GM21423 (cell line): ENCODE measurements around the gene DHX57.

Experiments used
- ATAC-seq: cut with Tn5 transposase; IDR thresholded peaks from one replicate; pipeline ENCODE4 v1.9.1; 2021; ENCODE audit warnings: mild to moderate bottlenecking, moderate library complexity; ENCODE audit not compliant: unreplicated experiment

The DHX57 gene, protein sequence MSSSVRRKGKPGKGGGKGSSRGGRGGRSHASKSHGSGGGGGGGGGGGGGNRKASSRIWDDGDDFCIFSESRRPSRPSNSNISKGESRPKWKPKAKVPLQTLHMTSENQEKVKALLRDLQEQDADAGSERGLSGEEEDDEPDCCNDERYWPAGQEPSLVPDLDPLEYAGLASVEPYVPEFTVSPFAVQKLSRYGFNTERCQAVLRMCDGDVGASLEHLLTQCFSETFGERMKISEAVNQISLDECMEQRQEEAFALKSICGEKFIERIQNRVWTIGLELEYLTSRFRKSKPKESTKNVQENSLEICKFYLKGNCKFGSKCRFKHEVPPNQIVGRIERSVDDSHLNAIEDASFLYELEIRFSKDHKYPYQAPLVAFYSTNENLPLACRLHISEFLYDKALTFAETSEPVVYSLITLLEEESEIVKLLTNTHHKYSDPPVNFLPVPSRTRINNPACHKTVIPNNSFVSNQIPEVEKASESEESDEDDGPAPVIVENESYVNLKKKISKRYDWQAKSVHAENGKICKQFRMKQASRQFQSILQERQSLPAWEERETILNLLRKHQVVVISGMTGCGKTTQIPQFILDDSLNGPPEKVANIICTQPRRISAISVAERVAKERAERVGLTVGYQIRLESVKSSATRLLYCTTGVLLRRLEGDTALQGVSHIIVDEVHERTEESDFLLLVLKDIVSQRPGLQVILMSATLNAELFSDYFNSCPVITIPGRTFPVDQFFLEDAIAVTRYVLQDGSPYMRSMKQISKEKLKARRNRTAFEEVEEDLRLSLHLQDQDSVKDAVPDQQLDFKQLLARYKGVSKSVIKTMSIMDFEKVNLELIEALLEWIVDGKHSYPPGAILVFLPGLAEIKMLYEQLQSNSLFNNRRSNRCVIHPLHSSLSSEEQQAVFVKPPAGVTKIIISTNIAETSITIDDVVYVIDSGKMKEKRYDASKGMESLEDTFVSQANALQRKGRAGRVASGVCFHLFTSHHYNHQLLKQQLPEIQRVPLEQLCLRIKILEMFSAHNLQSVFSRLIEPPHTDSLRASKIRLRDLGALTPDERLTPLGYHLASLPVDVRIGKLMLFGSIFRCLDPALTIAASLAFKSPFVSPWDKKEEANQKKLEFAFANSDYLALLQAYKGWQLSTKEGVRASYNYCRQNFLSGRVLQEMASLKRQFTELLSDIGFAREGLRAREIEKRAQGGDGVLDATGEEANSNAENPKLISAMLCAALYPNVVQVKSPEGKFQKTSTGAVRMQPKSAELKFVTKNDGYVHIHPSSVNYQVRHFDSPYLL (N-terminal part only)

DNA sequence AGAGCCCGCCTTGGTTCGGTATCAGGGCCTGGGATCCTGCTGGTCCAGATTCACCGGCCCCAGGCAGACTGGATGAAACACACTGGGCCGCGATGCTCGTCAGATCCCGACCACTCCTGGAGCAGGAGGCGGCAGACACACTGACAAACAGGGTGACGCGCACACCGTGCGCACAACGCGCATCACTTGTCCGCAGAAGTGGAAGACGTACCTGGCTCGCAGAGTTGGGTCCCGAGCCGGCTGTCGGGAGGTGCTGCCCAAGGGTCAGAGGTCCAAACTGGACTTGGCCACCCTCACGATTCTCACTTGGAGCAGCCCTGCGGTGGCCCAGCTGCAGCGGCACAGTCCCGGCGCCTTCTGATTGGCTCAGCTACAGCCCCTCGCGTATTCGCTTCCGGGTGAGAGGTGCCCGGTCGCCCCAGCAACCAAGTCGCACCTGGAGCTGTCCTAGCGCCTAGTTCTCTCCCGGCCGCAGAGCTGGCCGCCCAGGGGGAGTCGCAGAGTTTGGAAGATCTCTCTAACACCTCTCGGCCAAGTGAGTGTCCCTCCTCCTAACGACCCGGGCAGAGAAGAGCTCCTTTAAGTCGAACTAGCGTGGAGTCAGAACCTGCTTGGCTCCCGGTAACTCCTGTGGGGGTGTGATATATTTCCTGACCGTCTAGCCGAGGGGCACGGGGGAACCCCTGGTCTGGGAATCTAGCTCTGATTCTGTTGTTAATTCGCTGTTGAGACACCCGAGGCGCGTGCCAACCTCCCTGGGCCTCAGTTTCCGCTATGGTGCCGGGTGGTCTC lies at the start of gene DHX57, which contains the start of gene MORN2:
DHX57 (minus strand) TSS at position 359 of the 792 bp plus-strand sequence. CDS start 7,529 bp downstream, outside the sequence.
MORN2 (plus strand) TSS at position 401 of the 792 bp plus-strand sequence.
- ATAC-seq: peak; percentile 100

DNA sequence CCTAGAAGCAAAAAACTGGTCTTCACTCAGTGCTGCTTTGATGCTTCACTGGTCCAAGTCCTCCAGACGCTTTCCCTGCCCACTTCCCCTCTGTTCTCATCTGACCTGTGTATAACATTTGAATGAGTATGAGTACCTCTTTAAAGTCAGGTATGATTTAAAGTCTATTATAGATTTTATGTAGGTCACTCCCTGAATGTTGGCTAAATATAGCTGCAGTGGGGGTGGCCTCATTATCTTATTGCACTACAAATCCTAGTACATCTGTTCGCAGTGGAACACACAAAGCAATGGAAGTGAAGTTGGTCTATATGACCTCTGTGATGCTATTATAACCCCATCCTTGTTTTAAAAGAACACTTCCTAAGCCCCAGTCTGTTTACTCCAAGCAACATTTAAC lies 47.2 kb upstream of the DHX57 start:
- no peak for ATAC-seq

DNA sequence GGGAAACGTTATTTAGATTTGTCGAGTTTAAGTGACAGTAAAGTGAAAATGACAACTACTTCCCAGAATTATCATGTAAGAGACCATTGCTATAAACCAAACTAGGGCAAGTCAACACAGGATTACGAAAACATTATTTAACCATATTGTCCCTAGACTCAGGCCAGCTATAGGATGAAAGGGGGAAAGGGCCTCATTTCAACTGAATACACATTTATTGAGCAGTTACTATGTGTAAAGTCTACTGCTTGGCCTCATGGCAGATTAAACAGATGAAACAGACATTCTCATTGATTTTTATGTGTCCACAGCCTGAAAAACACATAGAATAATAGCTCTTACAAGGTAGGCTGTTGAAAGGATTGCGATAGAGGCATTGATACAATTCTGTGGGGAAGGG lies 46.7 kb upstream of the DHX57 start:
- ATAC-seq: no peak

DNA sequence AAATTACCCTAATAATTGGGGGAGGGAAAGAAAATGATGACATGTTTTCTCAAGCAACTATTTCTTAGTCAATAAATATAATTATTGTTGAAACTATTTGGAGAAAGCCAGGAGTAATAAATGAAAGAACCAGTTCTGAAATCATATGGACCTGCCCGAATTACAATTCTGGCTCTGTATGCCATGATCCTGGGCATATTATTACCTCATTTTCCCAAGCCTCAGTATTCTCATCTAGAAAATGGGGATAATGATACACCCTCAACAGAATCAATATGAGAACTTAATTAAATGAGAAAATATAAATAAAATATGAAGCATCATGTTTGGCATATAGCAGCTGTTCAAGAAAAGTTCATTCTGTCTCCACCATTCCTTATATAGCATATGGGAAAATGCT lies 36.9 kb upstream of the DHX57 start:
- ATAC-seq: no peak

DNA sequence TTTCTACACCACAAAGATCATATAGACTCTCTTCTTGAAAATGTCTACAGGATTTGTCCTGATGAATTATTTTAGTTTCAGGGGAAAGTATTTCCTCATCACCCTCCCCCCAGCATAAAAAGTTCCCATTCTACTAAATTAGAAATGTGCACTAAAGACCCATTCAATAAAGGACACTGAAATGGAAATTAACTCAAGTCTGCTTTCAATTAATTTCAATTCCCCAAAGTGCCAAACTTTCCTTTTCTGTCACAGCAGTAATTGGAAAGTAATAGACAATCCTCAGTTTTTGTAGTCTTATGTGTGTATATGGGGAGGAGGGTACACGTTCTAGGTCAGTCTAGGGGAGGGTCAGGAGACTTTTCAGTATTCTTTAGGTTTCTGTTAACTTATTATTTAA lies 35.5 kb upstream of the DHX57 start:
- no peak for ATAC-seq

DNA sequence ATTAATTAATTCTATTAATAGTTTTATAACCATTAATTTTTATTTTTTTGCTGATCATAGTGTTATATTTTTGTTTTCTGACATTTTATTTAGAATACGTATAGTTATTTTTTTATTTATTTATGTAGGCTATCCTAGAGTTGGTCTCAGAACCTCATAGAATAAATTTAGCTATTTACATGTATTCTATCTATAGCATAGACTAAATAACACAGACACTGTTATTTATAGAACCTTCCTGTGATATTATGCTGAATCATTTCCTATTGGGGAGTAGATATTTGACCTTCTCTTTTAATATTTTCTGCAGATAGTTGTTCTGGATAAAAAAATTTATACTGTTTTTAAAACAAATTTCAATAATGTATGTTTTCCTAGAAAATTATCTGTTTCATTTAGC lies 34.1 kb upstream of the DHX57 start:
- ATAC-seq: no peak

DNA sequence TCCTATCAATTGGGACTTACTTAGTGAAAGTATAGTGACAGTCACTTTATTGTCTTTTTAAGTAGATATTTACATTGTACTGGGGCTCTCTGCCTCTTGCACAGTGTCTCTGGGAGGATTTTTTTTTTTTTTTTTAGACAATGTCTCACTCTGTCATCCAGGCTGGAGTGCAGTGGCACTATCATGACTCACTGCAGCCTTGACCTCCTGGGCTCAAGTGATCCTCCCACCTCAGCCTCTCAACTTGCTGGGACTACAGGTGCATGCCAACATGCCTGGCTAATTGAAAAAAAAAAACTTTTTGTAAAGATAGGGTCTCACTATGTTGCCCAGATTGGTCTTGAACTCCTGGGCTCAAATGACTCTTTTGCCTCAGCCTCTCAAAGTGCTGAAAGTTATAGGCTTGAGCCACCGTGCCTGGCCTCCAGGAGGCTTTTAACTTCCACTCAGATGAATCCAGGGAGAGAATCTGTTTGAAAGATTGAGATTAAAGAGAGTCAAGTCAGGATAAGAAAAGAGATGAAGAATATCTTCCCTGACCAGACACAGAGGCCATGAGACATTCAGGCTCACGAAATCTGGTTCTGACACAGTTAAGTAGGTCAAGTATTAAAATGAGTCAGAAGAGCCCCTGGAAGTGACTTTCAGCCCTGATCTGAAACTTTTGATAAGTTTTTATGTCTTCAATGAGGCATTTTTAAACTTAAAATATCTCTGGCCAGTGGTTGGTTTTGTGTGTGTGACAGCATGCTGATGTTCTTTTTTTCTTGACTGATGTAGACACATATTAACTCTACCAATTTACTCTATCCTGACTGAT lies 32.2 kb upstream of the DHX57 start:
- ATAC-seq: peak; percentile 78

DNA sequence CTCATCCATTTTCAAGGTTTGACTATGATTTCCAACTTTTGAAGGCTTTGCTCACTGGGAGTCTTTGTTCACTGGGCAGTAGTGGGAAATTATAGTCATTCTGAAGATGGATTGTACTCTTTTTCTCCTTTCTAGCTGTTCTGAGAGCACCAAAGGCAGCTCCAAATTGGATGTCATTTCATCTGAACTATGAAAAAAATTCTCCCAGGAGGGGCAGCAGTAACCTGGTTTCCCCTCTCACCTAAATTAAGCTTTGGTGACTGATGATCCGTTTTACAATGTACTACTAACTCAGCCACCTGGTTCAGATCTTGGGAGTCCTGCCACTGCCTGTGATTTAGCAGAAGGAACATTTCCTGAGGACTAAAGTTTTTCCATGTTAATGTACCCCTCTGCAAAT lies 31.5 kb upstream of the DHX57 start:
- ATAC-seq: no peak

DNA sequence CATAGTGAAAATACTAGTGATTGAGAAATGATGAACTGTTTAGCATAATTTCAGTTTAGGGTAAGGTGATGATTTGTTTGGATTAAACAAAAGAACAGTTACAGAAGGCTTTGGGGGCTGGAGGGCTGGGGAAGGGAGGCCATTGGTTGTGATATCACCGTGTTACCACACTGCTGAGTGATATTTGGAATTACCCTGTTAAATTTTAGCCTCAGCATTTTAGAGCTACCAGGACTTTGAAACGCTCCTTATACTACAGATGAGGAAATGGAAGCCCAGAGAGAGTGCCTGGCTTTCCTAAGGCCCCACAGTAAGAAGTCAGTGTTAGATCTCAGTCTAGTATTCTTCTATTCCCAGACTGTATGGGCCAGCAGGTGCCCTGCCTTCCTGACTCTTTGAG lies 29.5 kb upstream of the DHX57 start:
- ATAC-seq: no peak

DNA sequence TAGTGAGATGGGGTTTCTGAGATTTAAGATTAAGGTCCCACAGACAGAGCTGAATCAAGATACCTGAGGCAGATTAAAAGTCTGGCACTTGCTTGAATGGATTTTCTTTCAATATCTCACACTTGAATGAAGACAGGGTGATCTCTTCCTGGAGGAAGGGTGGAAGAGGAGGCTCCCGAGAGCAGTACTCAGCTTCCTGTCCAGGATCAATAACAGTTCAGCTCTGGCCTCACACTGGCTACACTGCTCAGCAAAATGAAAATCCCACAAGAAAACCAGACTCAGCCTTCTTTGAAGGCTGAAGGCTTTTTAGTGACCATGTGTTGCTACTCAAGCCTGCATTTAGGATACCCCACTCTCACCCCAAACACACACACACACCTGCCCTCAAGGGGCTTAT lies 25.0 kb upstream of the DHX57 start:
- ATAC-seq: no peak

DNA sequence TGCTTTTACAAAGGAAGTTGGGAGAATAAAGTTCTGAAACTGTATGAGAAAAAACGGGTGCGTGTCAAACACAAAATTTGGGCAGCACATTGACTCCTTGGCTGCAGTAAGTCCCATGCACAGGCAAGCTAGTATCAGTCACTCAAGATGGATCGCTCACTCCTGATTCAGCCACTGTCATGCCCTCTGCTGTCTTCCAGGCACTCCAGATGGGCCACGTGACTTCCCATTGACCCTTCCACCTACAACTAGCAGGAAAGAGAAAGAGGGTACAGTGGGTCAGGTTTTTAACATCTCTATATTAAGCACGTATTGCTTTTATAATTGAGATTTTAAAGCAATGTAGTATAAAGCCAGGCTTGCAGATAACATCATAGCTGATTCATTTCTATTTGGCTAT lies 22.5 kb upstream of the DHX57 start:
- ATAC-seq: no peak

DNA sequence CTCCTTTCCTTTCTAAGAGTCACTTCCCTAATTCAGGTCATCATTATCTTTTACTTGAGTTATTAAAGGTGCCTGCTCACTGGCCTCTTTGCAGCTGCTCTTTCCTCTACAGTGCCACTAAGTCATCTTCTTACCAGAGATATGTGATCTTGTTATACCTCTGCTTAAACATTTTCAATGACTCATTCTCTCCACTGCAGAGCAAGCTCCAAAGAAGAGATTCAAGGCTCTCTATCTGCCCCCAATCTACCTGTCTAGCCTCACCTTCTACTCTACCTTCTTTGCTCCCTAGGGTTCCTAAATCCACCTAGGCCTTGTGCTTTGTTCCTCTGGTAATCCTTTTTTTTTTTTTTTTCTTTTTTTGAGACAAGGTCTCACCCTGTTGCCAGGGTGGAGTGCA lies 17.1 kb upstream of the DHX57 start:
- ATAC-seq: no peak

DNA sequence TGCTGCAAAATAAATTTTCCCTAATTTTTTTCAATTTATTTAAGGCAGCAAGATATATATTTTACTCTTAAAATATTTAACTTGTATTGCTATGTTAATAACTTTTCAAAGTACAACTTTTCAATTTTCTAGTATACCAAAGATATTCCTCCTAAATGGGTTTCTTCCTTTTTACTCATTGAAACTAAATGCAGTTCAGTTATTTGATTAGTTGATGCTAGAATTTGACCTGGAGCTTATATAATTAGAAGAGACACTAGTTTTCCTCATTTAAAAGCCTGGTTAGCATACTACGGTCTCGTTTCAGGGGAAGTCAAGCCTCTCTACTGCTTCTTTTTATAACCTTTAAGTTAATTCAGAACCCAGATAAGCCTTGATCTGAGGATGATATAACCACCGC lies 13.8 kb upstream of the DHX57 start, which contains the start of gene ARHGEF33:
ARHGEF33 (plus strand) TSS at position 301 of the 400 bp plus-strand sequence. CDS start 29,573 bp downstream, outside the sequence.
- ATAC-seq: no peak

DNA sequence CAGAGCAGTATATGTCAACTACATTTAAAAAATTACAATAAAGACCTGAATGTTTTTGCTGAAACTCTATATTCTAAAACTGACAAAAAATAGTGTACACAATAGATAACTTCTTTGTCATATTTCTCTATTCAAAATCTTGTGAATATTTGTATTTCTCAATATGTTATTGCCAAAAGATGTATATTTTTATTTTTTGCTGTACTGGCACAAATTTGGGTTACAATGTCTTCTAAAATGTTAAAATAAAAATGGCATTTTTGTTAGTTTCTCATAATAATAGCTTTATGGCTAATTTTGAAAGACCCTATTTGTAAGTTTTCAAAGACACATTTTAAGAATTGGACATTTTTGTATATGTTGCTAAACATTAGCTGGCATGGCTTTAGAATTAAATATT lies 13.3 kb upstream of the DHX57 start:
- ATAC-seq: no peak

DNA sequence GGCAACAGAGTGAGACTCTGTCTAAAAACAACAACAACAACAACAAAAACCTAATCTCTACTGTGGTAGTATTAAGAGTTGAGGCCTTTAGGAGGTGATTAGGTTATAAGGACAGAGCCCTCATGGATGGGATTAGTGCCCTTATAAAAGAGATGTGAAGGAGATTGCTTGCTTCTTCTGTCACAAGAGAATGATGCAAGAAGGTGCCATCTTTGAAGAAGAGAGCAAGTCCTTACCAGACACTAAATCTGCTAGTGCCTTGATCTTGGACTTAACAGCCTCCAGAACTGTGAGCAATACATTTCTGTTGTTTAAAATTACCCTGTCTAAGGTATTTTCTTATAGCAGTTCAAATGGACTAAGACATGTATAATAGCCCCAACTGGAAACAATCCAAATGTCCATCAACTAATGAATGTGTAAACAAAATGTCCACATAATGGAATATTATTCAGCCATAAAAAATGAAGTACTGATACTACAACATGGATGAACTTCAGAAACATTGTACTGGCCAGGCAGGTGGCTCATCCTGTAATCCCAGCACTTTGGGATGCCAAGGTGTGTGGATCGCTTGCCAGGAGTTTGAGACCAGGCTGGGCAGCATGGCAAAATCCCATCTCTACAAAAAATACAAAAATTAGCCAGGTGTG lies 12.3 kb upstream of the DHX57 start:
- ATAC-seq: no peak

DNA sequence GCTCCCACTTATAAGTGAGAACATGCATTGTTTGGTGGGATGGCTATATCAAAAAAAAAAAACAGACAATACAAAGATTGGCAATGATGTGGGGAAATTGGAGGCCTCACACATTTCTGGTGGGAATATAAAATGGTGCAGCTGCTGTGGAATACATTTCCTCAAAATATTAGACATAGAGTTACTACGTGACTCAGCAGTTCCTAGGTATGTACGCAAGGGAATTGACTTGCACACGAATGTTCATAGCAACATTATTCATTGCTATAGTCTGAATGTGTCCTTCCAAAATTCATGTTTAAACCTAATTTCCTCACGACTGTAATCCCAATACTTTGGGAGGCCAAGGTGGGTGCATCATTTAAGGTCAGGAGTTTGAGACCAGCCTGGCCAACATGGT lies 11.6 kb upstream of the DHX57 start:
- ATAC-seq: no peak

DNA sequence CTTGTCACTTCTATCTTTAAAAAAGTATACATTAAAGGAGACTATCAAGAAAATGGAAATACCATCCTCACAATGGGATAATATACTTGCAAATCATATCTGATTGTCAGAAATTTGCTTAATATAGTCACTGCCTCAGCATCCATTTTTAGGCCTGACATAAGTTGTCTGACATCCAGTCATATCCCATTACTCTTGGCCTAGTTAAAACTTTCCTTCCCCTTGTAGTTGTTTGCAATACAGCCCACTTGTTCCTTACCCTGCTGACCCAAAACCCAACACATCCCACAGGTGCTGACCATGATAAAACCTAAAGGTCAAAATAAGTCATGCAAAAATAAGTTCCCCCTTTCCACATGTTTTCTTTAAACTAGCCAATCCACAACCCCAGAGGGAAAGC lies 10.3 kb upstream of the DHX57 start:
- no peak for ATAC-seq

DNA sequence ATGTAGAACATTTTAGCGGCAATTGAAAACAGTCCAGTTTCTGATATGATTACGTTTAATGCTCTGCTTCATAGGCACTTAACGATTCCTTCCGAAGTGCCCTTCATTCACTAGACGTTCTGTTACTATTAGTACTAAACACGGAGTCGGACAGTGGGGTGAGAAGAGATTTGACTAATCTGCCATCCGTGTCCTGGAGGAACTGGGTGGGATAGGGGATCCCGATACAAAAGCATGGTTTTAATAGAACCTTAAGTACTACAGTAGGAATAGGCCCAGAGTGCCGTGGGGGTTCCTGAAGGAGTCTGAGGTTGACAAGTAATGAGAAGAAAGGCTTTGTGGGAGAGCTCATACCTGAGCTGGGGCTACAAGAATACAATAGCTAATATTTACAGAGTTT lies 673 bp upstream of the DHX57 start:
- ATAC-seq: no peak

DNA sequence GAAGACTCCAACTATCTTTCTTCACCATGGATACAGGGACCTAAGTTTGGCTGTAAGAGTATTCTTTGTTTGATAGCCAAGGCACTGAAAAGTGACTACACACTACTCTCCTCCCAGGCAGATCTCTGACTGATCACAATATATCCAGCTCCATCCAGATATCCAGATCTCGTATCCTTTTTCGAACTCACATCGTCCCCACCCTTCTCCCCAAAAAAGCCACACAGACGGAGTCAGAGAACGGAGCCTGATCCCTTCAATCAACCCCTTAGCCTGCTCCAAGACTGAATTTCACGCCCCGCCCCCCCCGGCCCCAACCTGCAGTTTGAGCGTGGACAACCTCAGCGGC lies 533 bp downstream of the DHX57 start:
- no peak for ATAC-seq
